Right atrium auricular region (tissue), 2 donors: ENCODE results near the gene SCPEP1. TPM values are rescaled to one million over a fixed set of nuclear protein-coding genes. Genes with fewer than 3 reads are reported as not detected.

Source experiments
- DNase-seq: peaks from one replicate; pipeline ENCODE4 v3.0.0-alpha.2; 2019; ENCODE audit warnings: low spot score
- H3K27ac ChIP-seq, 2 donors: fragments of 200-600 bp; sonication (generic); 1 replicate in 1 of 2; 2 replicates in 1 of 2; pipeline ENCODE4 v1.5.1; 2016 to 2019
- H3K27me3 ChIP-seq, 2 donors: fragments of 200-600 bp; sonication (generic); one replicate each; pipeline versions ENCODE4 v1.5.1 to v1.6.0; 2017 to 2019
- H3K36me3 ChIP-seq: fragments of 200-600 bp; sonication (generic); one replicate; pipeline ENCODE4 v1.5.1; 2016
- H3K4me1 ChIP-seq, 2 donors: fragments of 200-600 bp; sonication (generic); one replicate each; pipeline versions ENCODE4 v1.5.1 to v1.6.0; 2017 to 2019
- H3K4me3 ChIP-seq, 2 donors: fragments of 200-600 bp; sonication (generic); 1 replicate in 1 of 2; 2 replicates in 1 of 2; pipeline ENCODE4 v1.5.1; 2017 to 2019; ENCODE audit warnings: mild to moderate bottlenecking in 1 of 2, moderate library complexity in 1 of 2
- H3K9me3 ChIP-seq, 2 donors: fragments of 200-600 bp; sonication (generic); one replicate each; pipeline ENCODE4 v1.5.1; 2019
- total RNA-seq, 2 donors: library from RNA; depleted of rRNA; stranded (reverse); fragments of >200 nt; gene quantifications; one replicate each; pipeline ENCODE4 v1.1.0, GENCODE V29; 2016
- TF ChIP-seq, protein P1 (sequence below), 2 donors: fragments of 200-600 bp; sonication (generic); IDR thresholded peaks; one replicate each; pipeline ENCODE4 v1.5.1; 2019; ENCODE audit warnings: antibody characterized with exemption in 2 of 2

SCPEP1 gene
- total RNA-seq, 2 donors from 2014 or later = 42.3 to 54.2 TPM

DNA sequence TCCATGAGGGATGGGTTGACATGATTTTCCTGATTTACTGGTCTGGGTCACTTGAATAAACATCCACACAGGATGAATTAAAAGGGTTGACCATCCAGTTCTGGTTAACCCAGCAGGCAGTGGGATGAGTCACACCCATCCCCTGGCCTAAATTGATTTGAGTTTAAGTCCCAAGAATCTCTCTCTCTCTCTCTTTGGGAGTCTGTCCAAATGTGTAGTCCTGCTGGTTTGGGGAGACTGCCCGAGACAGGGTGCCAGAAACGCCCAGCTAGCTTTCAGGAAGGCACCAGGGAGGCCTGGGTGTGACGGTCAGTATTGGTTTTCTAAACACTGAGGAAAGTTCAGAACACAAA, 38.8 kb downstream of the SCPEP1 start:
- Histone ChIP-seq H3K4me1 (no peaks in the 10 kb centered on the region), H3K27ac (no peak overlapping the region), H3K27me3 (no peaks in the 10 kb centered on the region), H3K9me3 (no peaks in the 10 kb centered on the region), H3K36me3 (no peaks in the 10 kb centered on the region), H3K4me3 (no peak overlapping the region)
- TF ChIP-seq, protein P1, sequence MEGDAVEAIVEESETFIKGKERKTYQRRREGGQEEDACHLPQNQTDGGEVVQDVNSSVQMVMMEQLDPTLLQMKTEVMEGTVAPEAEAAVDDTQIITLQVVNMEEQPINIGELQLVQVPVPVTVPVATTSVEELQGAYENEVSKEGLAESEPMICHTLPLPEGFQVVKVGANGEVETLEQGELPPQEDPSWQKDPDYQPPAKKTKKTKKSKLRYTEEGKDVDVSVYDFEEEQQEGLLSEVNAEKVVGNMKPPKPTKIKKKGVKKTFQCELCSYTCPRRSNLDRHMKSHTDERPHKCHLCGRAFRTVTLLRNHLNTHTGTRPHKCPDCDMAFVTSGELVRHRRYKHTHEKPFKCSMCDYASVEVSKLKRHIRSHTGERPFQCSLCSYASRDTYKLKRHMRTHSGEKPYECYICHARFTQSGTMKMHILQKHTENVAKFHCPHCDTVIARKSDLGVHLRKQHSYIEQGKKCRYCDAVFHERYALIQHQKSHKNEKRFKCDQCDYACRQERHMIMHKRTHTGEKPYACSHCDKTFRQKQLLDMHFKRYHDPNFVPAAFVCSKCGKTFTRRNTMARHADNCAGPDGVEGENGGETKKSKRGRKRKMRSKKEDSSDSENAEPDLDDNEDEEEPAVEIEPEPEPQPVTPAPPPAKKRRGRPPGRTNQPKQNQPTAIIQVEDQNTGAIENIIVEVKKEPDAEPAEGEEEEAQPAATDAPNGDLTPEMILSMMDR (IDR thresholded peaks at IDR 0.05) = no peak
- no peak for DNase-seq

DNA sequence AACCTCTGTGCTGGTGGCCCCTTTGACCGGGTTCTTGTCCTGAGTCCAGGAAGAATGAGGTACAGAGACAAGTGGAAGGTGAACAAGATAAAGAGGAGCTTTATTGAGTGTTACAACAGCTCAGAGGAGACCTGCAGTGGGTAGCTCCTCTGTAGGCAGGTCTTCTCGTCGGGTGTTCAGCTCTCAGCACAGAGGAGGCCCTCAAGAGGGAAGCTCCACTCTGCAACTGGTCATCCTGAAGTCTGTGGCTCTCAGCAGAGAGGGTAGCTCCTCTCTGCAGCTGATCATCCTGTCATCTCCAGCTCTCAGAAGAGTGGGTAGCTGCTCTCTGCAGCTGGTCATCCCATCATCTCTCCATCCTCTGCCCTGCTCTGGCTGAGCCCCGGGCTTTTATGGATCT, 39.7 kb downstream of the SCPEP1 start:
- no peak overlapping the region for H3K27ac ChIP-seq
- no peak overlapping the region for H3K4me3 ChIP-seq
- no peaks in the 10 kb centered on the region for H3K27me3 ChIP-seq
- H3K36me3 ChIP-seq = no peaks in the 10 kb centered on the region
- TF ChIP-seq, protein P1 (IDR thresholded peaks at IDR 0.05) = no peak
- H3K4me1 ChIP-seq = no peaks in the 10 kb centered on the region
- no peaks in the 10 kb centered on the region for H3K9me3 ChIP-seq
- no peak for DNase-seq

DNA sequence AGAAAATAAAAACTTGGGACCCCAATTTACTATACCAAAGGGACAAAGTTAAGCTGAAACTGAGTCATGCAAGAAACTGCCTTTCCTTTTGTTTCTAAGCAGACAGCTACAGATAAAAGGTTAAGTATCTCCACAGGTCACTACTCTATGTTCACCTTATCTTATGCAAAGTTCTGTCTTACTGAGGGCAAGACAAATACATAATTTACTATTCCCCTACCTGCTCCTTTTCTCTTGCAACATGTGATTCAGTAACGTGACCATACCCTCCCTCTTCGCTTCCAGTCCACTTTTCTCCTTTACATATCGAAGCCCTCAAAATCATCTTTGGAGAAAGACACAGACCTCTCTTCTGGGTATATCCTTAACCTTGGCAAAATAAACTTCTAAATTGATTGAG, 42.3 kb downstream of the SCPEP1 start:
- Histone ChIP-seq H3K4me1 (no peaks in the 10 kb centered on the region), H3K9me3 (no peaks in the 10 kb centered on the region), H3K36me3 (no peaks in the 10 kb centered on the region), H3K4me3 (no peak overlapping the region), H3K27me3 (no peaks in the 10 kb centered on the region), H3K27ac (no peak overlapping the region)
- no peak for DNase-seq
- TF ChIP-seq, protein P1 (IDR thresholded peaks at IDR 0.05) = no peak

DNA sequence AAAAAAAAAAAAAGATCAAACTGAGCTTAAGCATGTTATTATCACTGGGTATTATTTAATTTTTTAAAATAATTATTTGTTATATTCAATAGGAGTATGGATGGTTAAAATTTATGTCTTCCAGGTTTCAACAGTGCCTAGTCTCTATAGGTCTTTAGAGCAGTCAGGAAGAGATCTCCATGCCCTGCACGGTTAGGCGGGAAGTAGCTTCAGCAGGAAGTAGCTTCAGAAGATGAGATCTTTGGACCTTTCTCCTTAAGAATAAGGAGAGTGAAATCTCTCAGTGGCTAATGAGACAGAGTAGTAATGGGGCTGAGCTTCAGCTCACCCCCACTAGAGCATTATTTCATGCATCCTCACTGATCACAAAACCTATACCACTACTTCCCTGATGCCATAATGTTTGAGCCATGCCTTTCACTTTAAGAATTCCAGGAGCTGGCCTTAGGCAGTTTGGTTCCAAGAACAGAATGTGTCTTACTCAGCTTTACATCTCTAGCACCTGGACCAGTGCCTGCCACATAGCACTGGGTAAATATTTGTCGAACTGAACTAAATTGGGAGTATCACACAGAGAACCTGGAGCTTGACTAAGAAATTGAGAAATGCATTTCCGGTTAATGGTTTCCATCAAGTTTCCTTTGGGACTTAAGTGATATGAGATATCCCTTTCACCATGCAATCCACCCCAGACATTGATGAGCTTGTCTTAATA, 43.5 kb downstream of the SCPEP1 start:
- Histone ChIP-seq H3K36me3 (no peaks in the 10 kb centered on the region), H3K4me1 (no peaks in the 10 kb centered on the region), H3K9me3 (no peaks in the 10 kb centered on the region), H3K27ac (no peak overlapping the region), H3K27me3 (no peaks in the 10 kb centered on the region), H3K4me3 (no peak overlapping the region)
- TF ChIP-seq, protein P1 (IDR thresholded peaks at IDR 0.05) = no peak
- no peak for DNase-seq

DNA sequence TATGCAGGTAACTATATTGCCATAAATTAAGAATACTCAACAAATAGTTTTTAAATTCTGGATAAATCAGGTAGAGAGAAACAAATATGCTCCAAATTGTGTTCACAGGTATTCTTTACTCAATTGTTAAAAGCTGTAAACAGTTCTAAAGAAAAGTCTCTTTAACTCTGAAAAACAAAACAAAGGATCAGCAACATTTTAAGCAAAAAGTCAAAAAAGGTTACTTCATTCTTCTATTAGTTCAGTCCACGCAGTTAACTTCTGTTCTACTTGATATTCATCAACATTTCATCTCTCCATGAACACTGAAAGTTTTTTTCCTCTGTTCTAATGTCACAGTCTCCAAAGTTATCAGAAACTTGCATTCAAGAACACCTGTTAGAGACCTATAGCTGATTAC, 47.9 kb downstream of the SCPEP1 start:
- no peak overlapping the region for H3K27ac ChIP-seq
- TF ChIP-seq, protein P1 (IDR thresholded peaks at IDR 0.05) = no peak
- no peaks in the 10 kb centered on the region for H3K9me3 ChIP-seq
- no peaks in the 10 kb centered on the region for H3K36me3 ChIP-seq
- no peaks in the 10 kb centered on the region for H3K4me1 ChIP-seq
- DNase-seq = no peak
- H3K4me3 ChIP-seq = no peak overlapping the region
- H3K27me3 ChIP-seq = no peaks in the 10 kb centered on the region

DNA sequence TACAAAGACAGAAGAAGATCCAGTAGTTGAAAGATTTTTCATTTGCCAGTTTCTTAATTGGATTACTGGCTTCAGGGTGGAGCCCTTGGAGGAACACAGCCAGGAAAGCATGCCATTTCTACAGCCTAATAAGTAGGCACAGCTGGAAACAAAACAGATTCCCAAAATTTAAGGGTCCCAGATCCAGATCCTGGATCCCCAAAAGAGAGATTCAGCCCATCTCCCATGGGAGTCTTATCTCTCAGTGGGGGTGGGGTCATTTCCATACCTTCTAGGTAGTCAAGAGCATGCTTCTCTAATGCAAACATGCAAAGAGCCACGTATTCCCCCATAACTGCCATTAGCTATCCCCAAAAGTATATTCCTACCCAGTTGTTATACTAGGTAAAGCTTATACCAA, 49.9 kb downstream of the SCPEP1 start:
- Histone ChIP-seq H3K4me3 (no peak overlapping the region), H3K9me3 (no peaks in the 10 kb centered on the region), H3K4me1 (peaks cover 0 to 9% of the 10 kb centered on the region in 2 donors), H3K27ac (no peak overlapping the region), H3K36me3 (no peaks in the 10 kb centered on the region), H3K27me3 (no peaks in the 10 kb centered on the region)
- TF ChIP-seq, protein P1 (IDR thresholded peaks at IDR 0.05) = no peak
- DNase-seq = no peak
